Measurements from ENCODE around the gene VSIG2. TPM values are rescaled to one million over a fixed set of nuclear protein-coding genes. Genes with fewer than 3 reads are reported as not detected.
"Not testable (repeated sequence)": the region's sequence is repeated elsewhere in the genome, so short reads cannot be mapped to it uniquely, and the experiment has no call there.

The VSIG2 gene
- total RNA-seq, 6 experiments from 2014 or later: 0.14 TPM; not detected in 5

- Mint-ChIP-seq H3K4me1 (ENCODE audit: low read depth) (peaks cover 2% of the 10 kb centered on the region), H3K36me3 (ENCODE audit: low read depth) (peaks cover 6% of the 10 kb centered on the region), H3K27ac (no peak overlapping the region), H3K27me3 (ENCODE audit: insufficient read depth) (no peaks in the 10 kb centered on the region; the same call in 1 of the 2 replicates), H3K9me3 (no peaks in the 10 kb centered on the region), H3K4me3 (no peak overlapping the region)
- TF ChIP-seq CTCF (IDR thresholded peaks at IDR 0.05): no peak
- no peak for DNase-seq
Measured at GRCh38 chr11:124783002-124783401, 30.9 kb upstream of the VSIG2 start.

DNA sequence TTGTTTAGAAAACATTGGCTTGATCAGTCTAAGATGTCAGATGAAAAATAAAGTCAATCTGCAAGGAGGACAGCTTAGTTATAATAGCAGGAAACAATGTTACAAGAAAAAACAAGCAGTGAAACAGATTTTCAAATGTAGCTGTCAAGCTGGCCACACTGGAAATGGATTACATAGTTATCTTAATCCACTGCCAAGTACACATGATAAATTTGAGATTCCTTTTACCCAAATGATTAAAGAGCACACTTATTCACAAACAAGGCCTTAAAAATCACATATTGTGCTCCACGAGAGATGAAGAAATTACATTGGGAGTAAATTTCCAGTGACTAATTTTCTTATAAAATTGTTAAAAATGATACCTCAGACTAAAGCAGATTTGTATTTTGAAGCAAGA, 27.5 kb upstream of the VSIG2 start:
- no peaks in the 10 kb centered on the region for H3K9me3 Mint-ChIP-seq

GRCh38 chr11:124778281-124778680, 26.2 kb upstream of the VSIG2 start:
- no peaks in the 10 kb centered on the region for H3K4me1 Mint-ChIP-seq (ENCODE audit: low read depth)
- H3K36me3 Mint-ChIP-seq (ENCODE audit: low read depth): peaks cover 21% of the 10 kb centered on the region
- no peak overlapping the region for H3K4me3 Mint-ChIP-seq
- peak; percentile 54 for TF ChIP-seq CTCF (IDR thresholded peaks at IDR 0.05)
- no peak for DNase-seq
- H3K9me3 Mint-ChIP-seq: no peaks in the 10 kb centered on the region
- H3K27me3 Mint-ChIP-seq (ENCODE audit: insufficient read depth): no peaks in the 10 kb centered on the region; the same call in 1 of the 2 replicates
- H3K27ac Mint-ChIP-seq: no peak overlapping the region

More for the DNA sequence above, 27.5 kb upstream of the VSIG2 start:
- TF ChIP-seq CTCF (IDR thresholded peaks at IDR 0.05): no peak
- H3K4me1 Mint-ChIP-seq (ENCODE audit: low read depth): no peaks in the 10 kb centered on the region
- DNase-seq: no peak
- no peak overlapping the region for H3K27ac Mint-ChIP-seq
- H3K36me3 Mint-ChIP-seq (ENCODE audit: low read depth): peaks cover 21% of the 10 kb centered on the region
- H3K27me3 Mint-ChIP-seq (ENCODE audit: insufficient read depth): no peaks in the 10 kb centered on the region; the same call in 1 of the 2 replicates
- H3K4me3 Mint-ChIP-seq: no peak overlapping the region

GRCh38 chr11:124776865-124777645, 25.0 kb upstream of the VSIG2 start:
- H3K4me1 Mint-ChIP-seq (ENCODE audit: low read depth): peaks cover under 1% of the 10 kb centered on the region; the same call in 1 of the 2 replicates
- H3K4me3 Mint-ChIP-seq: no peak overlapping the region
- no peak overlapping the region for H3K27ac Mint-ChIP-seq

DNA sequence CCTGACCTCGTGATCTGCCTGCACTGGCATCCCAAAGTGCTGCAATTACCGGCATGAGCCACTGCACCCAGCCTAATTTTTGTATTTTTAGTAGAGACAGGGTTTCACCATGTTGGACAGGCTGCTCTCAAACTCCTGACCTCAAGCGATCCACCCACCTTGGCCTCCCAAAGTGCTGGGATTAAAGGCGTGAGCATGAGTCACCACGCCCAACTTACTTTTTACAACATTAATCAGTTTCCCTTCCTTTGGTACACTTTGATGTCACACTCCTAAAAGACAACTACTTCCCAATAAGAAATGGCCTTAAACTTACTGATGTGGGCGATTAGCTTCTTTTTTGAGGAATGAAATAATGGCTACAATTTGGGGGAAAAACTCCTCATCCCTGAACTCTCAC, 18.9 kb upstream of the VSIG2 start:
- Mint-ChIP-seq H3K4me1 (ENCODE audit: low read depth) (peaks cover 34% of the 10 kb centered on the region), H3K36me3 (ENCODE audit: low read depth) (peaks cover 13% of the 10 kb centered on the region)
- DNase-seq; H3K27ac Mint-ChIP-seq; H3K4me3 Mint-ChIP-seq; H3K9me3 Mint-ChIP-seq; H3K27me3 Mint-ChIP-seq (ENCODE audit: insufficient read depth): not testable (repeated sequence)

More at GRCh38 chr11:124776865-124777645, 25.0 kb upstream of the VSIG2 start:
- no peak for TF ChIP-seq CTCF (IDR thresholded peaks at IDR 0.05)
- DNase-seq: no peak
- H3K27me3 Mint-ChIP-seq (ENCODE audit: insufficient read depth): no peaks in the 10 kb centered on the region; the same call in 1 of the 2 replicates
- H3K9me3 Mint-ChIP-seq: no peaks in the 10 kb centered on the region
- H3K36me3 Mint-ChIP-seq (ENCODE audit: low read depth): peaks cover 23% of the 10 kb centered on the region
